Measurements from ENCODE around the gene SNRPD3. TPM values are rescaled to one million over a fixed set of nuclear protein-coding genes. Genes with fewer than 3 reads are reported as not detected.

Gene SNRPD3
- total and polyA plus RNA-seq, 2 donors (not counting 3 experiments of a cell fraction or from before 2014, with no cell fraction given), result 121 to 253 TPM

- intact Hi-C loops (cut with micrococcal nuclease) (no loop called here), dilution Hi-C loops (cut with MboI; ENCODE audit: extremely low pct_ligation_motif_present, low sequenced_read_pairs) (no loop called here)
- H3K79me2 ChIP-seq (ENCODE audit: control insufficient read depth, insufficient read depth, low read length), result no peaks in the 10 kb centered on the region
- H2AFZ ChIP-seq (ENCODE audit: low read depth, low read length), result no peak overlapping the region
- no peak overlapping the region for H3K4me2 ChIP-seq (ENCODE audit: insufficient read depth, low read length)
- H3K9ac ChIP-seq (replicated peaks; ENCODE audit: extremely low read depth, insufficient read depth, low read length), result no peak overlapping the region
- no peaks in the 10 kb centered on the region for H3K27me3 ChIP-seq (ENCODE audit: control insufficient read depth in 2 of 2, insufficient read depth in 2 of 2, low read length in 2 of 2)
- TF ChIP-seq POLR2A (IDR thresholded peaks at IDR 0.05; ENCODE audit: low read depth, low read length) (no peak), MAX (IDR thresholded peaks at IDR 0.05; ENCODE audit: insufficient read depth, insufficient read length) (no peak), EZH2 (IDR thresholded peaks at IDR 0.05; ENCODE audit: borderline replicate concordance, low read depth, low read length, severe bottlenecking) (no peak), FOS (IDR thresholded peaks at IDR 0.05; ENCODE audit: borderline replicate concordance, insufficient read depth, low read length) (no peak), GATA2 (IDR thresholded peaks at IDR 0.05; ENCODE audit: insufficient read depth, insufficient read length, low read depth, low read length) (no peak), POLR2AphosphoS5 (IDR thresholded peaks at IDR 0.05; ENCODE audit: insufficient read depth, low read depth, low read length) (no peak), MYC (IDR thresholded peaks at IDR 0.05; ENCODE audit: low read depth, low read length) (no peak), JUN (IDR thresholded peaks at IDR 0.05; ENCODE audit: borderline replicate concordance, insufficient read depth, insufficient read length, low read depth) (no peak), CTCF (IDR thresholded peaks at IDR 0.05; ENCODE audit: extremely low read depth in 1 of 2, insufficient read depth in 1 of 2, low read depth in 1 of 2, low read length in 2 of 2) (no peak)
- no peaks in the 10 kb centered on the region for H4K20me1 ChIP-seq (replicated peaks; ENCODE audit: control insufficient read depth, extremely low read depth, insufficient read depth, low read length)
- H3K4me3 ChIP-seq (replicated peaks in 1 of 3; ENCODE audit: insufficient read depth in 1 of 3, low read depth in 1 of 3, low read length in 3 of 3), result no peak overlapping the region
- no peaks in the 10 kb centered on the region for H3K9me1 ChIP-seq (replicated peaks; ENCODE audit: control insufficient read depth, extremely low read depth, insufficient read depth, low read length)
- CTCF ChIA-PET, result interaction anchor here (1.2 kb wide), 1 partner anchor 11 kb away, joined by 4 read pairs; no protein-coding TSS in a partner anchor
- FAIRE-seq (no peak), DNase-seq (ENCODE audit: low read depth, low spot score) (no peak)
- H3K27ac ChIP-seq (ENCODE audit: insufficient read depth, low read depth, low read length), result no peak overlapping the region
- POLR2A ChIA-PET, result no interaction called here
- H3K9me3 ChIP-seq (replicated peaks; ENCODE audit: control insufficient read depth, insufficient read depth, low read length), result no peaks in the 10 kb centered on the region
- peaks cover 3% of the 10 kb centered on the region for H3K4me1 ChIP-seq (ENCODE audit: control insufficient read depth, extremely low read depth, insufficient read depth, low read length)
- peaks cover 3 to 34% of the 10 kb centered on the region in 2 experiments for H3K36me3 ChIP-seq (ENCODE audit: control insufficient read depth in 2 of 2, extremely low read depth in 1 of 2, insufficient read depth in 2 of 2, low read length in 2 of 2)
- BruUV-seq (replicated peaks), result TSS peak; percentile 50
Measured at GRCh38 chr22:24540470-24540869, 15.3 kb upstream of the SNRPD3 start.

All from endothelial cell of umbilical vein (primary cell).